SK-N-MC (cell line): ENCODE results near the gene ZNF148.

Experiments
- DNase-seq: peaks from one replicate; pipeline ENCODE4 v3.0.0-alpha.2; 2011; ENCODE audit warnings: low read depth, low spot score
- H3K27ac ChIP-seq: fragments of 200-600 bp; sonication (generic); 2 replicates; pipeline ENCODE4 v1.5.1; 2016; ENCODE audit warnings: mixed run types
- H3K36me3 ChIP-seq: fragments of 200-600 bp; sonication (generic); 2 replicates; pipeline ENCODE4 v1.6.1; 2017; ENCODE audit warnings: antibody characterized with exemption, low read length, mixed read lengths; ENCODE audit not compliant: insufficient read depth
- H3K4me3 ChIP-seq: fragments of 200-600 bp; sonication (generic); 2 replicates; pipeline ENCODE4 v1.5.1; 2016
- H3K9ac ChIP-seq: fragments of 200-600 bp; sonication (generic); 2 replicates; pipeline ENCODE4 v1.8.0; 2017; ENCODE audit warnings: mixed run types, mixed read lengths; ENCODE audit not compliant: insufficient read length
- H3K9me3 ChIP-seq: fragments of 200-600 bp; sonication (generic); 2 replicates; pipeline ENCODE4 v1.6.1; 2017; ENCODE audit warnings: low read depth, mild to moderate bottlenecking, antibody characterized with exemption, low read length, moderate library complexity, mixed read lengths
- EZH2 ChIP-seq: fragments of 200-600 bp; sonication (generic); IDR thresholded peaks from one replicate; pipeline ENCODE4 v1.6.1; 2017; ENCODE audit warnings: antibody characterized with exemption
- FOXP2 ChIP-seq: optimal IDR thresholded peaks from 2 replicates; pipeline ENCODE3; 2011; ENCODE audit warnings: mild to moderate bottlenecking, moderate library complexity; ENCODE audit not compliant: insufficient read depth; ENCODE audit errors: extremely low read length, control extremely low read depth
- POLR2AphosphoS5 ChIP-seq: IDR thresholded peaks from 2 replicates; pipeline ENCODE4 v1.6.1; 2012; ENCODE audit warnings: mild to moderate bottlenecking, low read depth, low read length, borderline replicate concordance

The ZNF148 gene

GRCh38 chr3:125194849-125195601, 180.1 kb downstream of the ZNF148 start:
- DNase-seq, result no peak
- Histone ChIP-seq H3K27ac (no peak overlapping the region), H3K36me3 (no peaks in the 10 kb centered on the region), H3K9ac (no peak overlapping the region), H3K4me3 (no peak overlapping the region), H3K9me3 (no peaks in the 10 kb centered on the region)
- peak; percentile 38 for TF ChIP-seq FOXP2
- TF ChIP-seq POLR2AphosphoS5, result no peak

- no peak for DNase-seq
- Histone ChIP-seq H3K9ac (no peak overlapping the region), H3K9me3 (no peaks in the 10 kb centered on the region), H3K4me3 (no peak overlapping the region), H3K27ac (no peak overlapping the region), H3K36me3 (no peaks in the 10 kb centered on the region)
- TF ChIP-seq POLR2AphosphoS5 (no peak), EZH2 (no peak), FOXP2 (no peak)
These were observed 180.9 kb downstream of the ZNF148 start for GRCh38 chr3:125194061-125194848.

DNA sequence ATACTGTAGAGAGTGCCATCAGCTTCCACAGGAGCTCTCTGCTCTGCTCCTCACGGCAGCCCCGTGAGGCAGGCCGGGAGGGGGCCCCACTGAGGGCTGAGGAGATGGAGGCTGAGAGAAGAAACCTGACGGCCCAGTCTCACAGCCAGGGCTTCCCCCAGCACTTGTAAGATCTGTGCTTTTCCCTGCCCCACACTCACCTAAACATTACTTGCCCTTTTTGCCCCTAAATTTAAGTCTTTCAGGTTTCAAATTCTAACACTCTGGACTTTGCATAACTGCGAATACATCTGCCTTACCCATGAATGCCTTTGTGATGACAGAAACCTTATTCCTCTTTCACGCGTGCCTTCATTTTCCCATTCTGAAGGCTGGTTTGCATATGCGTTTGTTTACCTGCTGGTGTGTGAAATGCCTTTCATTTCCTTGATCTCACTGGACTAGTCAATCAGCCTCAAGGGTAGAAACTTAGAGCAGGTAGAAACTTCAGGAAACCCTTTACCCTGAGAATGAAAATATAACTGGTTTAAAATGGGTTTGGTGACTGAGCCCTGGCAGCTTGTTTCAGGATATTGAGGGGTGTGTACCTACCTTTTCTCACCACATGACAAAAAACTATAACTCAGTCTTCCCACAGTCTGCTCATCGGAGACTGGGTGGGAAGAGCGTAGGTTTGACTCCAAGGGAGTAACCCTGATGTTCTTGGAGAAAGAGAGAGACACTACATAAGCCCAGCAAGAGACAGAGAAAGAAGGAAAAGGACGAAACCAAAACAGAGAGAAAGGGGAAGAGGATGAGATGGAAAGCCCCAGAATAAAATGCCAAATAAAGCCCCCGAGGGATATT, 182.7 kb downstream of the ZNF148 start:
- H3K4me3 ChIP-seq, result no peak overlapping the region
- no peaks in the 10 kb centered on the region for H3K9me3 ChIP-seq
- H3K36me3 ChIP-seq, result no peaks in the 10 kb centered on the region
- no peak for DNase-seq
- TF ChIP-seq FOXP2, result no peak
- no peak for TF ChIP-seq POLR2AphosphoS5
- no peak overlapping the region for H3K27ac ChIP-seq
- no peak overlapping the region for H3K9ac ChIP-seq

DNA sequence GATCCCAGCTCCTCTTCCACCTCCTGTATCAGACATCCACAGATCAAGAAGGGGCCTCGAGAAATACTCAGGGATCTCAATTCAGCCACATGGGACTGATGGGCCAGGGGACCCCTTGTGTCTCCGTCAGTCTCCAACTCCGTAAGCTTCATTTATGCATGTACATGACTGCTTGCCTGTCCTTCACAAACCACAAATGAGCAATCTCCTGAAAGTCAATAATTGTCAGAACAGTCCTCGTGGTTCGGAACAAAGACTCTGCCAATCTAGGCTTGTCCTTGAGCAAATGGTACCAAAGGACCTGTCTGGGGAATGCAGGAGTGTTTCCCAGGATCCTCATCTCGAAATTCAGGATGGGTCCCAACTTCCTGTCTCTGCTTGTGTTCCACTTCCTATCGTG, 183.4 kb downstream of the ZNF148 start:
- Histone ChIP-seq H3K36me3 (no peaks in the 10 kb centered on the region), H3K9ac (no peak overlapping the region), H3K4me3 (no peak overlapping the region), H3K9me3 (no peaks in the 10 kb centered on the region), H3K27ac (no peak overlapping the region)
- no peak for TF ChIP-seq EZH2
- no peak for TF ChIP-seq POLR2AphosphoS5
- TF ChIP-seq FOXP2, result no peak
- no peak for DNase-seq

DNA sequence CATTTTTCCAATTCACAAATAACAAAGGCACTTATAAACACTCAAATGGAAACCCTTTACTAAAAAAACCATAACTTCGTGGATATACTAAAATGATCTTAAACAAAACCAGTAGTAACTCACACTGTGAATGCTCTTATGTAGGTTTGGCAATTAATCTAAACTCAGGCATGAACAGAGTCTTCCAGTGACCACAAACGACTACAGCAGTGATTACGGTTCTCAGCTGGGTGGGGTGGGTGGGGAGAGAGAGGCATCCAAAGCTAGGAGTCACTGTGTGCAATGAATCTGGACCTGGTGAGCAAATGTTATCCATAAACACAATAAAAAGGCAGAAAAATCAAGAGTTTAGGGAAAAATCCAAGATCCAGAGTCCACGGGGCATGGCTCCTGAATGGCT, 183.9 kb downstream of the ZNF148 start:
- H3K9ac ChIP-seq, result no peak overlapping the region
- H3K4me3 ChIP-seq, result no peak overlapping the region
- no peak for DNase-seq
- H3K27ac ChIP-seq, result no peak overlapping the region
- H3K36me3 ChIP-seq, result no peaks in the 10 kb centered on the region
- no peaks in the 10 kb centered on the region for H3K9me3 ChIP-seq
- TF ChIP-seq FOXP2 (no peak), EZH2 (no peak), POLR2AphosphoS5 (no peak)

DNA sequence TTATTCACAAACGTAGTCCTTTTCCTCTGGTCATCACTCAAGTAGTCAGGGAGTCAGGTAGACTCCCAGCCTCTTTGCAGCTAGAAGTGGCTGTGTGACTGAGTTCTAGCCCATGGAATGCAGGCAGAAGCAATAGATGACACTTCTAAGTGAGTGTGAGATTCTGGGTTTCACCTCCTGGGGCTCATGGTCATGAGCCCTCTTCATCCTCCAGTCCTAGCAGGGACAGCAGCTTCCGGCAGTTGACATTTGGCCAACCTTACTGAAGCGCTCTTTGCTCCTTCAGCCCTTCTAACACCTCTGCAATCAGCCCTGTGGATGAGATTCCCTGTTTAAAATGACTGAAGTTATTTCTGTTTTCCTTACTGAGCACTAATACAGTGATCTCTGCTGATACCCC, 184.3 kb downstream of the ZNF148 start:
- no peak for DNase-seq
- Histone ChIP-seq H3K36me3 (no peaks in the 10 kb centered on the region), H3K9ac (no peak overlapping the region), H3K9me3 (no peaks in the 10 kb centered on the region), H3K27ac (no peak overlapping the region), H3K4me3 (no peak overlapping the region)
- no peak for TF ChIP-seq POLR2AphosphoS5
- no peak for TF ChIP-seq EZH2
- no peak for TF ChIP-seq FOXP2

GRCh38 chr3:125189378-125190165, 185.6 kb downstream of the ZNF148 start:
- TF ChIP-seq POLR2AphosphoS5 (no peak), FOXP2 (no peak), EZH2 (no peak)
- Histone ChIP-seq H3K27ac (no peak overlapping the region), H3K9me3 (no peaks in the 10 kb centered on the region), H3K4me3 (no peak overlapping the region), H3K9ac (no peak overlapping the region), H3K36me3 (no peaks in the 10 kb centered on the region)
- no peak for DNase-seq
